CD8-positive, alpha-beta memory T cell (primary cell): ENCODE data around the gene SLC7A5. TPM values are rescaled to one million over a fixed set of nuclear protein-coding genes. Genes with fewer than 3 reads are reported as not detected.
A peak's percentile ranks its signal among the peaks of the same experiment; 100 is the strongest.

Experiments used
- CTCF ChIA-PET: fragments of 350-600 bp; sonication (Branson Sonifier 250); formaldehyde crosslinking; loops from one replicate; lab custom pipeline; 2021; ENCODE audit warnings: antibody characterized with exemption; lab: Charles Lee
- POLR2A ChIA-PET: fragments of 350-600 bp; sonication (Branson Sonifier 250); formaldehyde crosslinking; loops from one replicate; lab custom pipeline; 2021; ENCODE audit warnings: antibody characterized with exemption; lab: Charles Lee
- DNase-seq, 5 donors: peaks; one replicate each; pipeline versions ENCODE4 v3.0.0 to v3.0.0-alpha.2; 2020 to 2022; ENCODE audit warnings: mixed read lengths in 1 of 5
- H3K27ac ChIP-seq: one replicate; pipeline ENCODE4 v1.7.0; 2013; ENCODE audit warnings: low read depth, mild to moderate bottlenecking, low read length, moderate library complexity
- H3K27me3 ChIP-seq: 2 replicates; pipeline ENCODE4 v1.7.0; 2013; ENCODE audit warnings: low read length, mild to moderate bottlenecking; ENCODE audit not compliant: insufficient read depth, poor library complexity, severe bottlenecking
- H3K36me3 ChIP-seq: 2 replicates; pipeline ENCODE4 v1.7.0; 2013; ENCODE audit warnings: mild to moderate bottlenecking, low read length, moderate library complexity; ENCODE audit not compliant: insufficient read depth
- H3K4me1 ChIP-seq: 2 replicates; pipeline ENCODE4 v1.7.0; 2013; ENCODE audit warnings: mild to moderate bottlenecking, low read length, moderate library complexity; ENCODE audit not compliant: insufficient read depth
- H3K4me3 ChIP-seq: 2 replicates; pipeline ENCODE4 v1.7.0; 2013; ENCODE audit warnings: mild to moderate bottlenecking, low read length
- H3K9me3 ChIP-seq: 2 replicates; pipeline ENCODE4 v1.7.0; 2013; ENCODE audit warnings: mild to moderate bottlenecking, low read length
- H3K27ac Mint-ChIP-seq, 8 donors: one replicate each; pipeline ENCODE4 v1.8.0; 2020 to 2021; ENCODE audit warnings: mixed read lengths in 8 of 8, mild to moderate bottlenecking in 6 of 8, inconsistent platforms in 3 of 8, moderate library complexity in 3 of 8
- H3K27me3 Mint-ChIP-seq, 2 donors: one replicate each; pipeline ENCODE4 v1.8.0; 2020 to 2021; ENCODE audit warnings: mixed read lengths in 2 of 2, mild to moderate bottlenecking in 1 of 2, moderate library complexity in 1 of 2
- H3K36me3 Mint-ChIP-seq, 3 donors: one replicate each; pipeline ENCODE4 v1.8.0; 2020 to 2021; ENCODE audit warnings: mixed read lengths in 3 of 3, inconsistent platforms in 1 of 3, mild to moderate bottlenecking in 1 of 3
- H3K4me1 Mint-ChIP-seq, 3 donors: one replicate each; pipeline ENCODE4 v1.8.0; 2020 to 2021; ENCODE audit warnings: mixed read lengths in 3 of 3, inconsistent platforms in 1 of 3, mild to moderate bottlenecking in 1 of 3
- H3K4me3 Mint-ChIP-seq, 7 donors: one replicate each; pipeline ENCODE4 v1.8.0; 2020 to 2021; ENCODE audit warnings: mixed read lengths in 7 of 7, mild to moderate bottlenecking in 6 of 7, moderate library complexity in 4 of 7, inconsistent platforms in 2 of 7
- H3K9me3 Mint-ChIP-seq, 5 donors: one replicate each; pipeline ENCODE4 v1.8.0; 2020 to 2022; ENCODE audit warnings: mixed read lengths in 5 of 5, mild to moderate bottlenecking in 3 of 5, moderate library complexity in 2 of 5, inconsistent platforms in 1 of 5
- polyA plus RNA-seq: library from polyadenylated mRNA; unstranded; fragments of 300-500 nt; fragmentation: Illumina TruSeq; gene quantifications from one replicate; pipeline ENCODE4 v1.2.3, GENCODE V29; 2021
- total RNA-seq, 2 experiments: library from RNA; stranded (reverse); gene quantifications; one replicate each; pipeline ENCODE4 v1.2.3, GENCODE V29; 2021

The SLC7A5 gene
- total and polyA plus RNA-seq, 3 experiments from 2014 or later = 20.7 to 383 (median 366) TPM

DNA sequence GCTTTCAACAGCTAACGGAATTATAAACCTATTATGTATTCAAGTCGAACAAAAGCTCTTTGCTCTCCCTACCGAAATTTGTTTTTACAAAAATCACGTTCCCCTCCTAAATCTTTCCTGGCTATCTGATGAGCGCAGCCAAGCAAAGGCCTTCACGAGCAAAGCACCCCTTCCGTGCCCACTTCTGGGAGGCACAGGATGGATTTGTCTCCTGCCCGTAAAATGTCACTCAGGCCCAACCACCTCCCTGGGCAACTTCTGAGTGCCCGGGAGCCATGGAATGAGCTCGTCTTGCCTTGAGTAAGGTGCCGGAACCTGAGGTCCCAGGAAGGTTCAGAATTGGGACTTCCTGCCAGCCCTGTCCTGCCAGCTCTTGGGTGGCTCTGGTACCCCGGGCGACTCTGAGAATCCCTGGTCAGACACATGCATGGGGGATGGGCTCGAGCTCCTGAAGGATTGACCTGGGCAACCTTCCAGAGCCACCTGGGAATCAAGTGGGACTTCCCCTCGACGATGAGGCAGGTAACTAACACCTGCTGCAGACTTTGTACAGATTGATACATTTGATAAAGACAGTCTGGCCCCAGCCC is 19.8 kb downstream of the SLC7A5 start:
- Histone ChIP-seq H3K9me3 (no peaks in the 10 kb centered on the region), H3K4me1 (peaks cover 23% of the 10 kb centered on the region), H3K27ac (no peak overlapping the region), H3K27me3 (no peaks in the 10 kb centered on the region), H3K36me3 (peaks cover 11% of the 10 kb centered on the region), H3K4me3 (no peak overlapping the region)
- Mint-ChIP-seq H3K36me3 (peaks cover 0 to 51% (median 2%) of the 10 kb centered on the region in 3 donors), H3K4me1 (peaks cover 17 to 27% (median 18%) of the 10 kb centered on the region in 3 donors), H3K27ac (peak overlapping the region in 2 of 8 donors; percentile 47 to 86), H3K9me3 (peaks cover 0 to 2% (median 0%) of the 10 kb centered on the region in 5 donors), H3K4me3 (peak overlapping the region in 1 of 7 donors; percentile 64), H3K27me3 (peaks cover 0 to 1% of the 10 kb centered on the region in 2 donors)
- ChIA-PET POLR2A (interaction anchor here (0.6 to 1.8 kb wide), 4 partner anchors 18 to 70 kb away, joined by 4 to 10 read pairs (median 4); partner anchors contain the start of gene SLC7A5), CTCF (interaction anchor here (0.8 to 11.2 kb wide), 25 partner anchors 11 to 589 kb away, joined by 3 to 298 read pairs (median 4); partner anchors contain the start of genes KLHDC4 and SLC7A5)
- no peak for DNase-seq

DNA sequence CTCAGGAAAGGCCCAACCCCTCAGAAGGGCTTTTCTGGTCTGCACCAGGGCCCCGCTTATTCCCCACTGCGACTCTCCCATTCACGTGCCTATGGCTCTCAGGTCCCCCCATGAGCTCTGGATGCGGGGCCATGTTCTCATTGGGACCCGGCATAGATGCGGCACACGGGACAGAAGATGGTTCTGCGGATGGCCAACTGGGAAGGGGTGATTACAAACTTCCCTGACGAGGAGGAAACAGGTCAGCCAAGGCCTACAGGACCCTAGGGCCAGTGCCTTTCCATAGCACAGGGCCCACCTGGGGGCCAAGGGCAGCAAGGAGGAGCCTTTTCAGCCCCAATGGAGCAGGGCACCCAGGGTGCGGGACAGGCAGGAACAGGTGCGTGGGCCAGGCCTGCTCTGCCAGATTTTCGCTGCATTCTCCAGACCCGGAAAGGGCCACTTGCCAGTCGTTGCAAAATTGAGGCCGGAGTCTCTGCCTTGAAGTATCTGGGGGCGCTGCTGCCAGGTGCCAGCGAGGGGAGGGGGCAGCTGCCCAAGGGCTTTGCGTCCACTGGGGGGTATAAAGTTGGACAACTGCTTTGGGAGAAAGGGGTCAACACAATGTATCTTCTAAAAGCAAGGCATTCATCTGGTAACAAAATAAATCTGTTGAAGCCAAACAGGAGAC is 20.5 kb downstream of the SLC7A5 start:
- peaks cover 0 to 1% of the 10 kb centered on the region in 2 donors for H3K27me3 Mint-ChIP-seq

DNA sequence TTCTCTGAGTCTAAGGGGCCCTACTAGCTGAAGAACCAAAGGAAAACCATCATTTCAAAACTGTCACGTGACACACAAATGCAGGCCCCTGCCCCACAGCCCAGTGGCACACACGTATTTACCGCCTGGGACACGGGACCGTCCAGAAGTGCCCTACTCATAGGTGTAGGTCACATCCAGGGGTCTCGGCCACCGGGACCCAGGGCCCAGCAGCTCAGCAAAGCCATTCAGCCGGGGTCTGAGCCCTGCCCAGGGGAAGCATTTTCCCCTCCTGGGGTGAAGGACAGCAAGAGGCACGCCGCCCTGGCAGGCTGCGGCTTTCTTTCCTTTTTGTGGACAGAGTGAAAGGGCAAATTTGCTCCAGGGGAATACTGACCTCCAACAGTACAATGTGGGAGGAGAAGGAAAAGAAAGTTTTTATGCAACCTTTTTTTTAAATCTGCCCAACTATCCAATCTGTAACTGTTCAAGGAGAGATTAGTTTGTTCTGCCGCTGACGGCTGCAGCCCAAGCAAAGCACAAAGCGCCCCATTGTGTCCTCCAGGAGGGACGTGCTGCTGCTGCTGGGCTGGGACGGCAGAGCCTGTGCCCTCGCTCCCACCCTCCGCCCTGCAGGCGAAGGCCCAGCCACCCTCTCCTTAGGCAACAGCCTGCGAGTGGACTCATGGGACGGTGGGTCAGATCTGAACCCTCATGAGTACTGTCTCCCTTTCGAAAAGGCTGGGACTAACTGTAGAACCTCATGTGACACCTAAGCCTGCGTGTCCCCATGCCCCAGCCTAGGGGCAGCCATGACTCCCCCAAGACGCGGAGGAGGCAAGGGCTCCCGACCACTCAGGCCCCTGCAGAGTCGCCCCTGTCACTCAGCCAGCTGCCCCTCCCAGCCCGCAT is 21.3 kb downstream of the SLC7A5 start:
- Histone ChIP-seq H3K4me3 (no peak overlapping the region), H3K4me1 (peaks cover 12% of the 10 kb centered on the region), H3K9me3 (no peaks in the 10 kb centered on the region), H3K27ac (no peak overlapping the region), H3K27me3 (no peaks in the 10 kb centered on the region), H3K36me3 (peaks cover 11% of the 10 kb centered on the region)
- H3K27ac Mint-ChIP-seq = peak overlapping the region in 2 of 8 donors; percentile 50 to 86
- H3K9me3 Mint-ChIP-seq = no peaks in the 10 kb centered on the region
- peaks cover 0 to under 1% of the 10 kb centered on the region in 2 donors for H3K27me3 Mint-ChIP-seq
- peaks cover 0 to 56% (median 2%) of the 10 kb centered on the region in 3 donors for H3K36me3 Mint-ChIP-seq
- peak overlapping the region in 1 of 7 donors; percentile 51 for H3K4me3 Mint-ChIP-seq
- no peak for DNase-seq
- ChIA-PET POLR2A (no interaction called here), CTCF (interaction anchor here (1.9 to 11.2 kb wide), 4 partner anchors 9 to 591 kb away, joined by 5 to 298 read pairs (median 26); partner anchors contain the start of gene SLC7A5)
- H3K4me1 Mint-ChIP-seq = peaks cover 4 to 16% (median 9%) of the 10 kb centered on the region in 3 donors

More for the DNA sequence above, 20.5 kb downstream of the SLC7A5 start:
- ChIA-PET CTCF (interaction anchor here (0.8 to 11.2 kb wide), 18 partner anchors 10 to 590 kb away, joined by 3 to 298 read pairs (median 5); partner anchors contain the start of genes KLHDC4 and SLC7A5), POLR2A (interaction anchor here (0.6 to 1.8 kb wide), 2 partner anchors 19 to 22 kb away, joined by 4 to 10 read pairs; no protein-coding TSS in a partner anchor)
- DNase-seq = no peak
- Mint-ChIP-seq H3K4me1 (peaks cover 12 to 22% (median 12%) of the 10 kb centered on the region in 3 donors), H3K9me3 (no peaks in the 10 kb centered on the region), H3K4me3 (peak overlapping the region in 1 of 7 donors; percentile 51), H3K27ac (peak overlapping the region in 2 of 8 donors; percentile 50 to 86), H3K36me3 (peaks cover 0 to 52% (median 2%) of the 10 kb centered on the region in 3 donors)
- Histone ChIP-seq H3K4me1 (peaks cover 19% of the 10 kb centered on the region), H3K27me3 (no peaks in the 10 kb centered on the region), H3K9me3 (no peaks in the 10 kb centered on the region), H3K27ac (no peak overlapping the region), H3K36me3 (peaks cover 11% of the 10 kb centered on the region), H3K4me3 (no peak overlapping the region)

DNA sequence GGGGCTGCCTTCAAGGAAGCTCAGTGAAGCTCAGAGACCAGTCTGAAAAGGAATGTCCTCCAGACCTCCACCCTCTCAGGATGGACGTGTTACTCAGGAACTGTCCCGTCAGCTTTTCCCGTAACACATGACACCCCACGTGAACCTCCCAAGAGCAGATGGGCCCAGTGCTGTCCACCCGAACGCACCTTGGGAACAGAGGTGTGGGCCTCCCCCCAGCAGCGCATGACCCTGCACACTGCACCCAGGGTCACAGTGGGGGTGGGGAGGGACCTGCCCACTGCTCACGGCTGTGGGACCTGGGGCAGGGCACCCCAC is 21.9 kb downstream of the SLC7A5 start:
- no peak overlapping the region for H3K4me3 ChIP-seq
- H3K36me3 ChIP-seq = peaks cover 11% of the 10 kb centered on the region
- H3K4me1 ChIP-seq = peaks cover 14% of the 10 kb centered on the region
- no peaks in the 10 kb centered on the region for H3K27me3 ChIP-seq
- Mint-ChIP-seq H3K4me1 (peaks cover 4 to 11% (median 5%) of the 10 kb centered on the region in 3 donors), H3K9me3 (no peaks in the 10 kb centered on the region), H3K27ac (peak overlapping the region in 1 of 8 donors; percentile 86), H3K36me3 (peaks cover 0 to 59% (median 2%) of the 10 kb centered on the region in 3 donors), H3K27me3 (no peaks in the 10 kb centered on the region), H3K4me3 (peak overlapping the region in 1 of 7 donors; percentile 48)
- POLR2A ChIA-PET = no interaction called here
- no peak for DNase-seq
- H3K9me3 ChIP-seq = no peaks in the 10 kb centered on the region
- CTCF ChIA-PET = interaction anchor here (1.1 to 11.2 kb wide), 3 partner anchors 23 to 67 kb away, joined by 3 to 298 read pairs (median 33); partner anchors contain the start of gene SLC7A5
- no peak overlapping the region for H3K27ac ChIP-seq

DNA sequence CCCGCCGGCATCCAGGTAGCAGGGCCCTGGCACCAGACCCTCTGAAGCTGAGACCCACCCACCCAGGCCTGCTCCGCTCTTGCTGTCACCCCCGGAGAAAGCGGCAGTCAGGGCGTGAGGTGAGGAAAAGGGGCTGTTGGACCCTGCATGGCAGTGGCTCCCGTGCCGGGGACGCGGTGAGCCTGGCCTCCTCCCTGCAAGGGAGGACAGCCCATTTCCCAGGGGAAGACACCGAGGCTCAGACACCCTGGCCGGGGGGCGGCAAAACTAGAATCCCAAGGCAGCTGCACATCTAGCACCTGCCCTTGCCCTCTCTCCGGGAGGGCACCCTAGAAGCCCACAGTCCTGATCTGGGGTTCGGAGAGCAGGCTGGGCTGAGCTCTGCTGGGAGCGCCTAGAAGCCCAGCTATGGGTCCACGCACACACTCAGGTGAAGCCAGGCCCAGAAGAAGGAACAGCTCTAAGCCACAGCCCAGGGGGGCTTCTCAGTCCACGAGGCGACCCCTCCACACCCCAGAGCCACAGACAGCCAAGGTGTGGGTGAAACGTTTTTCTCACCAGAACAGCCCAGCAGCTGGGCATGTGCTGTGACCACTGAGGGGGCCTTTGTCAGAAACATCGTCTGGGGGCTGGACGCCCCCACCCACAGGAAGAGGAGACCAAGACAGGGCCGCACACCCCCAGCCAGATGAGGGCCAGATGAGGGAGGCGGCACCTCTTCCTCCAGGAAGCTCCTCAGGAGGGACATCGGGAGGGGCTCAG is 22.4 kb downstream of the SLC7A5 start:
- peaks cover 19% of the 10 kb centered on the region for H3K4me1 ChIP-seq
- ChIA-PET POLR2A (no interaction called here), CTCF (interaction anchor here (1.1 to 11.2 kb wide), 3 partner anchors 23 to 67 kb away, joined by 3 to 298 read pairs (median 33); partner anchors contain the start of gene SLC7A5)
- no peaks in the 10 kb centered on the region for H3K9me3 ChIP-seq
- peaks cover 0 to 60% (median 2%) of the 10 kb centered on the region in 3 donors for H3K36me3 Mint-ChIP-seq
- H3K4me1 Mint-ChIP-seq = peaks cover 4 to 11% (median 5%) of the 10 kb centered on the region in 3 donors
- no peak overlapping the region for H3K4me3 Mint-ChIP-seq
- no peaks in the 10 kb centered on the region for H3K27me3 Mint-ChIP-seq
- H3K4me3 ChIP-seq = no peak overlapping the region
- no peaks in the 10 kb centered on the region for H3K9me3 Mint-ChIP-seq
- no peak for DNase-seq
- peaks cover 11% of the 10 kb centered on the region for H3K36me3 ChIP-seq
- peak overlapping the region in 3 of 8 donors; percentile 21 to 86 (median 54) for H3K27ac Mint-ChIP-seq
- no peaks in the 10 kb centered on the region for H3K27me3 ChIP-seq
- H3K27ac ChIP-seq = no peak overlapping the region

DNA sequence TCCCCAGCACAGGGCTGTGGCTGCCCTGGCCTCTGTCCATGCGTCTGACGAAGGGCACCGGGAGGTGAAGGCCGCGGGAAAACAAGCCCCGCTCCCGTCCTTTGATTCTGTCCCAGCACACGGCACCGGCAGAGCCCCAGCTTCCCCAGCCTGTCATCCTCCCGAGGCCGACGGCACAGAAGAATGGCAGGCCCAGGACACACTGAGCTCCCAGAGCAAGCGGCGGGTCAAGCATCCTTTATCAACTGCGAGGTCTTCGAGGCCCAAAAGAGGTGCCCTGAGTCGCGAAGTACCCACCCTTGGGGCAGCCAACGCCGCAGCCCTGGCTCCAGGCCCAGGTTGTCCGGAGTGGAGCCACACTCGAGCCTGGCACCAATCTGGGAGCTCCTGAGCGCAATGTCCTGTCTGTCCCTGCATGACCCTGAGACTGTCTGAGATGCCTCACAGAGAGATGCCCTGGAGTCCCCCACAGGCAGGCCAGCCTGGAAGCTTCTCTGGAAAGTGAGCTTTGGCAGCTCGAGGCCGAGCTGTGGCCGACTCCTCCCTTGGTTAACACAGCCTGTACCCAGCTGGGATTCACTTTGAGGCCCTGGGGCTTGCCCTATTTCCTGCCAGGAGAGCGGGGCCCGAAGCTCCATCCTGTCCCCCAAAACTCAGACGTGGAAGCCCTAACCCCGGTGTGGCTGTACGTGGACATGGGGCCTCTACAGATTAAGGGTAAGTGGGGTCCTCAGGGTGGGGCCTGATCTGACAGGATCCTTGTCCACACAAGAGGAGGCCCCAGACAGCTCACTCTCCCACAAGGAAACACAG is 23.3 kb downstream of the SLC7A5 start:
- CTCF ChIA-PET = interaction anchor here (0.6 to 11.2 kb wide), 4 partner anchors 24 to 78 kb away, joined by 3 to 298 read pairs (median 18); partner anchors contain the start of gene SLC7A5
- H3K27ac Mint-ChIP-seq = peak overlapping the region in 3 of 8 donors; percentile 52 to 80 (median 54)
- H3K27me3 ChIP-seq = no peaks in the 10 kb centered on the region
- DNase-seq = no peak
- H3K36me3 ChIP-seq = peaks cover 11% of the 10 kb centered on the region
- peaks cover 0 to 64% (median 2%) of the 10 kb centered on the region in 3 donors for H3K36me3 Mint-ChIP-seq
- no peaks in the 10 kb centered on the region for H3K9me3 ChIP-seq
- H3K27me3 Mint-ChIP-seq = no peaks in the 10 kb centered on the region
- H3K4me1 Mint-ChIP-seq = peaks cover 4 to 11% (median 5%) of the 10 kb centered on the region in 3 donors
- no peak overlapping the region for H3K4me3 ChIP-seq
- peaks cover 19% of the 10 kb centered on the region for H3K4me1 ChIP-seq
- POLR2A ChIA-PET = no interaction called here
- peak overlapping the region in 2 of 7 donors; percentile 60 to 79 for H3K4me3 Mint-ChIP-seq
- H3K9me3 Mint-ChIP-seq = no peaks in the 10 kb centered on the region
- no peak overlapping the region for H3K27ac ChIP-seq
